Keratinocyte (primary cell): ENCODE measurements around the gene SMIM45.
A peak's percentile ranks its signal among the peaks of the same experiment; 100 is the strongest.

Experiments used
- DNase-seq: peaks from one replicate; pipeline ENCODE4 v3.0.0-alpha.2; 2011; ENCODE audit warnings: low read depth, missing footprints, low spot score
- FAIRE-seq: peaks from 2 replicates; lab custom pipeline; 2011; peaks lifted over from hg19 to GRCh38; lab: Jason Lieb, UNC
- H2AFZ ChIP-seq: 2 replicates; pipeline ENCODE4 v1.6.0; 2012; ENCODE audit warnings: low read length, control low read depth, inconsistent platforms; ENCODE audit not compliant: control insufficient read depth
- H3K27ac ChIP-seq: 2 replicates; pipeline ENCODE4 v1.5.1; 2011; ENCODE audit warnings: low read length; ENCODE audit not compliant: control insufficient read depth, insufficient read depth
- H3K27me3 ChIP-seq: 3 replicates; pipeline ENCODE4 v1.6.0; 2011; ENCODE audit warnings: low read length; ENCODE audit not compliant: control insufficient read depth, insufficient read depth; ENCODE audit errors: extremely low read depth
- H3K36me3 ChIP-seq, 2 experiments: 2 replicates in 1 of 2; 3 replicates in 1 of 2; pipeline ENCODE4 v1.5.1; 2011; ENCODE audit warnings: low read length in 2 of 2, mild to moderate bottlenecking in 1 of 2; ENCODE audit not compliant: control insufficient read depth in 2 of 2, insufficient read depth in 2 of 2; ENCODE audit errors: extremely low read depth in 1 of 2
- H3K4me1 ChIP-seq: 3 replicates; pipeline ENCODE4 v1.5.1; 2011; ENCODE audit warnings: low read length; ENCODE audit not compliant: control insufficient read depth, insufficient read depth; ENCODE audit errors: extremely low read depth
- H3K4me2 ChIP-seq: 3 replicates; pipeline ENCODE4 v1.6.0; 2011; ENCODE audit warnings: low read depth, low read length; ENCODE audit not compliant: control insufficient read depth, insufficient read depth; ENCODE audit errors: extremely low read depth
- H3K4me3 ChIP-seq, 3 experiments: fragments of 200-600 bp in 1 of 3; sonication (generic) in 1 of 3; 2 replicates in 2 of 3; 3 replicates in 1 of 3; pipeline ENCODE4 v1.5.1; 2011 to 2016; ENCODE audit warnings: low read length in 3 of 3, mild to moderate bottlenecking in 3 of 3, control low read depth in 2 of 3, inconsistent platforms in 1 of 3, low read depth in 1 of 3, mixed read lengths in 1 of 3, mixed run types in 1 of 3, moderate library complexity in 1 of 3; ENCODE audit not compliant: control insufficient read depth in 2 of 3, insufficient read depth in 2 of 3; ENCODE audit errors: extremely low read depth in 1 of 3
- H3K79me2 ChIP-seq: 2 replicates; pipeline ENCODE4 v1.6.0; 2012; ENCODE audit warnings: low read length; ENCODE audit not compliant: control insufficient read depth, insufficient read depth
- H3K9ac ChIP-seq: 3 replicates; pipeline ENCODE4 v1.6.0; 2011; ENCODE audit warnings: low read length; ENCODE audit not compliant: control insufficient read depth, insufficient read depth; ENCODE audit errors: extremely low read depth
- H3K9me1 ChIP-seq: 3 replicates; pipeline ENCODE4 v1.6.0; 2011; ENCODE audit warnings: low read length; ENCODE audit not compliant: control insufficient read depth, insufficient read depth; ENCODE audit errors: extremely low read depth
- H3K9me3 ChIP-seq: 2 replicates; pipeline ENCODE4 v1.5.1; 2012; ENCODE audit warnings: low read depth, low read length; ENCODE audit not compliant: control insufficient read depth
- H4K20me1 ChIP-seq: 3 replicates; pipeline ENCODE4 v1.6.0; 2011; ENCODE audit warnings: low read length; ENCODE audit not compliant: control insufficient read depth, insufficient read depth; ENCODE audit errors: extremely low read depth
- CTCF ChIP-seq, 3 experiments: IDR thresholded peaks in 1 of 3; conservative IDR thresholded peaks in 1 of 3; optimal IDR thresholded peaks in 1 of 3; 2 replicates in 2 of 3; 3 replicates in 1 of 3; pipeline versions ENCODE3 to v1.5.1; 2011; ENCODE audit warnings: low read length in 3 of 3, mild to moderate bottlenecking in 3 of 3, moderate library complexity in 2 of 3, control low read depth in 1 of 3, inconsistent platforms in 1 of 3; ENCODE audit not compliant: insufficient read depth in 2 of 3; ENCODE audit errors: extremely low read depth in 1 of 3
- EZH2 ChIP-seq: IDR thresholded peaks from one replicate; pipeline ENCODE4 v1.6.1; 2012; ENCODE audit warnings: inconsistent platforms, mild to moderate bottlenecking, low read length, moderate library complexity
- dilution Hi-C: fragments of 300-500 bp; cut with MboI; formaldehyde crosslinking; loops from one replicate; pipeline ENCODE4 v1.7.0; 2020; ENCODE audit warnings: low sequenced_read_pairs; ENCODE audit not compliant: extremely low pct_ligation_motif_present

SMIM45 gene

GRCh38 chr22:41920271-41920976 is 31.5 kb upstream of the SMIM45 start:
- H3K27ac ChIP-seq, result no peak overlapping the region
- H2AFZ ChIP-seq, result no peak overlapping the region
- H3K9me1 ChIP-seq, result no peaks in the 10 kb centered on the region
- H3K4me3 ChIP-seq, result no peak overlapping the region
- peaks cover under 1% of the 10 kb centered on the region for H4K20me1 ChIP-seq
- H3K79me2 ChIP-seq, result no peaks in the 10 kb centered on the region
- H3K27me3 ChIP-seq, result peaks cover 37% of the 10 kb centered on the region
- no peak for DNase-seq
- no peak for FAIRE-seq
- no peaks in the 10 kb centered on the region for H3K9me3 ChIP-seq
- H3K9ac ChIP-seq, result no peak overlapping the region
- no peak for TF ChIP-seq EZH2
- no peak for TF ChIP-seq CTCF (optimal IDR thresholded peaks at IDR 0.05 in 1 of 3, IDR thresholded peaks at IDR 0.05 in 1 of 3, conservative IDR thresholded peaks at IDR 0.05 in 1 of 3; ENCODE audit: extremely low read depth in 1 of 3, insufficient read depth in 2 of 3, low read length in 3 of 3)
- peak overlapping the region; percentile 78 for H3K4me2 ChIP-seq
- no peaks in the 10 kb centered on the region for H3K36me3 ChIP-seq
- dilution Hi-C loops, result no loop called here
- peaks cover 13% of the 10 kb centered on the region for H3K4me1 ChIP-seq

- TF ChIP-seq EZH2 (no peak), CTCF (optimal IDR thresholded peaks at IDR 0.05 in 1 of 3, IDR thresholded peaks at IDR 0.05 in 1 of 3, conservative IDR thresholded peaks at IDR 0.05 in 1 of 3; ENCODE audit: extremely low read depth in 1 of 3, insufficient read depth in 2 of 3, low read length in 3 of 3) (no peak)
- dilution Hi-C loops, result no loop called here
- H3K9me3 ChIP-seq, result no peaks in the 10 kb centered on the region
- H3K36me3 ChIP-seq, result no peaks in the 10 kb centered on the region
- peaks cover 30% of the 10 kb centered on the region for H3K27me3 ChIP-seq
- H3K4me1 ChIP-seq, result peaks cover 16% of the 10 kb centered on the region
- no peaks in the 10 kb centered on the region for H3K9me1 ChIP-seq
- no peaks in the 10 kb centered on the region for H4K20me1 ChIP-seq
- no peak overlapping the region for H3K4me3 ChIP-seq
- H3K4me2 ChIP-seq, result no peak overlapping the region
- no peak overlapping the region for H3K9ac ChIP-seq
- H3K79me2 ChIP-seq, result no peaks in the 10 kb centered on the region
- no peak overlapping the region for H3K27ac ChIP-seq
- no peak for DNase-seq
- no peak for FAIRE-seq
- no peak overlapping the region for H2AFZ ChIP-seq
These were observed 29.6 kb upstream of the SMIM45 start for GRCh38 chr22:41922328-41922727.
